NT2/D1 (cell line): Measurements from ENCODE around the gene DUSP22.

Experiments used
- SUZ12 ChIP-seq: IDR thresholded peaks from 2 replicates; pipeline ENCODE4 v1.6.1; 2011; ENCODE audit not compliant: insufficient read length, insufficient read depth; ENCODE audit errors: extremely low read depth
- YY1 ChIP-seq: IDR thresholded peaks from 2 replicates; pipeline ENCODE4 v1.6.1; 2011; ENCODE audit not compliant: insufficient read length, insufficient read depth
- ZNF274 ChIP-seq: IDR thresholded peaks from 2 replicates; pipeline ENCODE4 v1.6.1; 2011; ENCODE audit warnings: mild to moderate bottlenecking, low read depth, low read length

- TF ChIP-seq ZNF274 (no peak), YY1 (no peak), SUZ12 (no peak)
Measured at GRCh38 chr6:282177-282866, 10.0 kb upstream of the DUSP22 start.
